GM10248 (cell line): ENCODE measurements around the gene TMEM186.
"Not testable (repeated sequence)": the region's sequence is repeated elsewhere in the genome, so short reads cannot be mapped to it uniquely, and the experiment has no call there.

Experiments used
- CTCF ChIA-PET: fragments of 300-600 bp; sonication (Branson Sonifier 250); formaldehyde crosslinking; extraction: SDS; loops from one replicate; lab custom pipeline; 2021; ENCODE audit warnings: antibody characterized with exemption; lab: Yijun Ruan, JAX
- POLR2A ChIA-PET: fragments of 350-650 bp; sonication (Branson Sonifier 250); formaldehyde crosslinking; extraction: SDS; loops from one replicate; lab custom pipeline; 2020; ENCODE audit warnings: antibody characterized with exemption; lab: Yijun Ruan, JAX
- DNase-seq: peaks from one replicate; pipeline ENCODE4 v3.0.0; 2012; ENCODE audit errors: extremely low spot score
- CTCF ChIP-seq: IDR thresholded peaks from 2 replicates; pipeline ENCODE4 v1.5.1; 2012; ENCODE audit warnings: mild to moderate bottlenecking, low read depth; ENCODE audit errors: extremely low read depth, missing control alignments, control extremely low read depth

TMEM186 gene

GRCh38 chr16:8808613-8809353 is 11.3 kb upstream of the TMEM186 start:
- no peak for DNase-seq
- CTCF ChIA-PET: interaction anchor here (1.3 to 2.4 kb wide), 2 partner anchors 8 to 10 kb away, joined by 3 to 10 read pairs; no protein-coding TSS in a partner anchor
- POLR2A ChIA-PET: interaction anchor here (0.5 kb wide), 1 partner anchor 15 kb away, joined by 3 read pairs; no protein-coding TSS in a partner anchor

GRCh38 chr16:8808009-8808408 is 10.6 kb upstream of the TMEM186 start:
- no peak for TF ChIP-seq CTCF
- ChIA-PET POLR2A (interaction anchor here (0.5 kb wide), 1 partner anchor 16 kb away, joined by 3 read pairs; no protein-coding TSS in a partner anchor), CTCF (no interaction called here)
- no peak for DNase-seq

More at GRCh38 chr16:8808613-8809353, 11.3 kb upstream of the TMEM186 start:
- TF ChIP-seq CTCF: no peak

GRCh38 chr16:8807189-8807588 is 9.8 kb upstream of the TMEM186 start:
- CTCF ChIA-PET: interaction anchor here (2.3 kb wide), 1 partner anchor 12 kb away, joined by 9 read pairs; no protein-coding TSS in a partner anchor
- no peak for DNase-seq

GRCh38 chr16:8806272-8806983 is 9.0 kb upstream of the TMEM186 start:
- POLR2A ChIA-PET: no interaction called here
- TF ChIP-seq CTCF: no peak
- no peak for DNase-seq
- CTCF ChIA-PET: interaction anchor here (1.0 to 2.3 kb wide), 2 partner anchors 13 to 15 kb away, joined by 4 to 9 read pairs; no protein-coding TSS in a partner anchor

More at GRCh38 chr16:8807189-8807588, 9.8 kb upstream of the TMEM186 start:
- TF ChIP-seq CTCF: no peak
- POLR2A ChIA-PET: no interaction called here

- ChIA-PET CTCF (interaction anchor here (1.0 kb wide), 1 partner anchor 13 kb away, joined by 3 read pairs; no protein-coding TSS in a partner anchor), POLR2A (no interaction called here)
- no peak for DNase-seq
- TF ChIP-seq CTCF: no peak
Observed at GRCh38 chr16:8804313-8804712, 6.9 kb upstream of the TMEM186 start.

- CTCF ChIA-PET: interaction anchor here (1.0 to 1.2 kb wide), 2 partner anchors 8 to 13 kb away, joined by 3 to 4 read pairs; no protein-coding TSS in a partner anchor
- DNase-seq, POLR2A ChIA-PET: not testable (repeated sequence)
Observed at GRCh38 chr16:8803733-8804132, 6.3 kb upstream of the TMEM186 start.
